GM12878 (cell line): ENCODE measurements around the gene C10orf90.

Experiments used
- EP300 ChIP-seq, 2 experiments: fragments of 150-350 bp in 1 of 2; IDR thresholded peaks; 2 replicates each; pipeline ENCODE4 v1.6.1; 2011 to 2012; ENCODE audit warnings: low read depth in 2 of 2, low read length in 2 of 2, borderline replicate concordance in 1 of 2, improper control_type of control experiment in 1 of 2, inconsistent platforms in 1 of 2; ENCODE audit not compliant: control insufficient read depth in 1 of 2
- GABPA ChIP-seq: IDR thresholded peaks from 2 replicates; pipeline ENCODE4 v1.6.1; 2014; ENCODE audit warnings: antibody characterized with exemption, low read depth, mild to moderate bottlenecking, inconsistent platforms
- KAT2A ChIP-seq: conservative IDR thresholded peaks from 2 replicates; pipeline ENCODE4 v1.6.1; 2011; ENCODE audit warnings: low read depth, low read length; ENCODE audit not compliant: control insufficient read depth
- NFXL1 ChIP-seq: fragments of 450-650 bp; IDR thresholded peaks from 2 replicates; pipeline ENCODE4 v1.6.1; 2017; ENCODE audit warnings: antibody characterized with exemption, mild to moderate bottlenecking, borderline replicate concordance
- POLR2A ChIP-seq: IDR thresholded peaks from 2 replicates; pipeline ENCODE4 v1.6.1; 2011; ENCODE audit warnings: low read depth, mild to moderate bottlenecking, low read length
- POLR2AphosphoS2 ChIP-seq: IDR thresholded peaks from 2 replicates; pipeline ENCODE4 v1.6.1; 2011; ENCODE audit warnings: low read depth, mild to moderate bottlenecking, low read length, improper control_type of control experiment, moderate library complexity
- POLR2AphosphoS5 ChIP-seq: IDR thresholded peaks from 2 replicates; pipeline ENCODE4 v1.6.1; 2011; ENCODE audit warnings: mild to moderate bottlenecking, low read length, inconsistent platforms
- RAD21 ChIP-seq: IDR thresholded peaks from 2 replicates; pipeline ENCODE4 v1.6.1; 2011; ENCODE audit warnings: mild to moderate bottlenecking, low read depth, low read length, moderate library complexity; ENCODE audit not compliant: insufficient read depth
- ZZZ3 ChIP-seq: IDR thresholded peaks from 2 replicates; pipeline ENCODE4 v1.6.1; 2011; ENCODE audit warnings: low read depth; ENCODE audit not compliant: control insufficient read depth, insufficient read length
- TF ChIP-seq, protein P1 (sequence below), 3 experiments: IDR thresholded peaks in 2 of 3; conservative IDR thresholded peaks in 1 of 3; 2 replicates each; pipeline ENCODE4 v1.5.1; 2011; ENCODE audit warnings: low read depth in 3 of 3, low read length in 3 of 3, mild to moderate bottlenecking in 3 of 3, control low read depth in 2 of 3, moderate library complexity in 2 of 3, inconsistent platforms in 1 of 3, mixed read lengths in 1 of 3; ENCODE audit not compliant: control insufficient read depth in 2 of 3, insufficient read depth in 1 of 3; ENCODE audit errors: extremely low read depth in 1 of 3

DNA sequence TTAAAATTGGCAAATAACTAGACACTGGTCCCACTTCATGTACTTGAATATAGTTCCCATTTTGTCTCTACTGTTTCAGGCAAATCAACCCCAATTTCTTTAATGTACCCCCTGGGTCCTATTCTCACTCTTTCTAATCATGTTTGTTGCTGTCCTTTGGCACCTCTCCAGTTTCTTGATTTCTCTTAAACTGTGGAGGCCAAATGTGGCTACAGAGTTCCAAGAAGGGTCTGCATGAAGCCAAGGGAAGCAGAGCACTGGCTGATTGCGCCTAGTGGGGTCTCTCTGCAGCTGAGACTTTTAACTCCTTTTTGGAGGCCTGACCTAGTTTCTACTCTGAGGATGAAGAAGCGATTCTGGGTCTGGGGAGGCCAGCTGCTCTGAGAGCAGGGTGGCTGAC, 275.5 kb downstream of the C10orf90 start:
- no peak for TF ChIP-seq POLR2AphosphoS5
- no peak for TF ChIP-seq NFXL1
- TF ChIP-seq, protein P1, sequence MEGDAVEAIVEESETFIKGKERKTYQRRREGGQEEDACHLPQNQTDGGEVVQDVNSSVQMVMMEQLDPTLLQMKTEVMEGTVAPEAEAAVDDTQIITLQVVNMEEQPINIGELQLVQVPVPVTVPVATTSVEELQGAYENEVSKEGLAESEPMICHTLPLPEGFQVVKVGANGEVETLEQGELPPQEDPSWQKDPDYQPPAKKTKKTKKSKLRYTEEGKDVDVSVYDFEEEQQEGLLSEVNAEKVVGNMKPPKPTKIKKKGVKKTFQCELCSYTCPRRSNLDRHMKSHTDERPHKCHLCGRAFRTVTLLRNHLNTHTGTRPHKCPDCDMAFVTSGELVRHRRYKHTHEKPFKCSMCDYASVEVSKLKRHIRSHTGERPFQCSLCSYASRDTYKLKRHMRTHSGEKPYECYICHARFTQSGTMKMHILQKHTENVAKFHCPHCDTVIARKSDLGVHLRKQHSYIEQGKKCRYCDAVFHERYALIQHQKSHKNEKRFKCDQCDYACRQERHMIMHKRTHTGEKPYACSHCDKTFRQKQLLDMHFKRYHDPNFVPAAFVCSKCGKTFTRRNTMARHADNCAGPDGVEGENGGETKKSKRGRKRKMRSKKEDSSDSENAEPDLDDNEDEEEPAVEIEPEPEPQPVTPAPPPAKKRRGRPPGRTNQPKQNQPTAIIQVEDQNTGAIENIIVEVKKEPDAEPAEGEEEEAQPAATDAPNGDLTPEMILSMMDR (IDR thresholded peaks at IDR 0.05 in 2 of 3, conservative IDR thresholded peaks at IDR 0.05 in 1 of 3; ENCODE audit: control insufficient read depth in 2 of 3, extremely low read depth in 1 of 3, insufficient read depth in 1 of 3, low read depth in 3 of 3, low read length in 3 of 3), result no peak
- no peak for TF ChIP-seq POLR2A
- no peak for TF ChIP-seq KAT2A
- no peak for TF ChIP-seq RAD21
- no peak for TF ChIP-seq EP300 (IDR thresholded peaks at IDR 0.05; ENCODE audit: borderline replicate concordance in 1 of 2, control insufficient read depth in 1 of 2, low read depth in 2 of 2, low read length in 2 of 2)
- no peak for TF ChIP-seq ZZZ3
- TF ChIP-seq GABPA, result no peak
- no peak for TF ChIP-seq POLR2AphosphoS2
